ENCODE results near the gene USP25.

DNA sequence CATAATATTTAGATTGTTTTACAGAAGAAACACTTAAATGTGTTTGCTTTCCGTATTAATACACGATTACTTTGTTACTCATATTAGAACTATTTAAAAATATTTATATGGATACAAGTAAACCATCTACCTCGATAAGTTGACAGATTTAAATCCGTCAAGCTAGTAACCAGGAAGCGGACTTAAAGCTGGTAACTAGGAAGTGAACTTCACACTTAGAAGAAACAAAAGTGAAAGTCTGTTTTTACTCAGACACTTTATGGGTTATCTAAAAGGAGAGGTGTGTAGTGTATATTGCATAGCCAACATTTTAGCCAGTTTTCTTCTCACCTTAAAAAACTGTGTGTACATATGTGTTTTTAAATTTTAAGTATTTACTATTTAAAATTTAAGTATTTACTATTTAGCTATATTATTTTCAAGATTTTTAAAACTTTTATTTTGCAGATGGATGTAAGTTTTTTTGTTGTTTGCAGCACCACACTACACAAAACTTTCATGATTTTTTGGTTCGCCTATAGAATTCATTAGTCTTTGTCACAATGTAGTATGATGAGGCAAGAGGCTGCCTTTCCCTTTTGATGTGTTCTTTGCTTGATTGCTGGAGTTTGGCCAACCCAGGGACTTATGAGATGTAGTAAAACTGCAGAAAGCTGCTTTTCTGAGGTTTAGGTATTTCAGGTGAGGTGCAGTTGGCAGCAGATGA is 2.7 kb downstream of the USP25 start:
- TF ChIP-seq, protein P1, sequence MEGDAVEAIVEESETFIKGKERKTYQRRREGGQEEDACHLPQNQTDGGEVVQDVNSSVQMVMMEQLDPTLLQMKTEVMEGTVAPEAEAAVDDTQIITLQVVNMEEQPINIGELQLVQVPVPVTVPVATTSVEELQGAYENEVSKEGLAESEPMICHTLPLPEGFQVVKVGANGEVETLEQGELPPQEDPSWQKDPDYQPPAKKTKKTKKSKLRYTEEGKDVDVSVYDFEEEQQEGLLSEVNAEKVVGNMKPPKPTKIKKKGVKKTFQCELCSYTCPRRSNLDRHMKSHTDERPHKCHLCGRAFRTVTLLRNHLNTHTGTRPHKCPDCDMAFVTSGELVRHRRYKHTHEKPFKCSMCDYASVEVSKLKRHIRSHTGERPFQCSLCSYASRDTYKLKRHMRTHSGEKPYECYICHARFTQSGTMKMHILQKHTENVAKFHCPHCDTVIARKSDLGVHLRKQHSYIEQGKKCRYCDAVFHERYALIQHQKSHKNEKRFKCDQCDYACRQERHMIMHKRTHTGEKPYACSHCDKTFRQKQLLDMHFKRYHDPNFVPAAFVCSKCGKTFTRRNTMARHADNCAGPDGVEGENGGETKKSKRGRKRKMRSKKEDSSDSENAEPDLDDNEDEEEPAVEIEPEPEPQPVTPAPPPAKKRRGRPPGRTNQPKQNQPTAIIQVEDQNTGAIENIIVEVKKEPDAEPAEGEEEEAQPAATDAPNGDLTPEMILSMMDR (IDR thresholded peaks at IDR 0.05), result no peak
- TF ChIP-seq EP300 (IDR thresholded peaks at IDR 0.05), result no peak
